ENCODE data around the gene LRRC71.

DNA sequence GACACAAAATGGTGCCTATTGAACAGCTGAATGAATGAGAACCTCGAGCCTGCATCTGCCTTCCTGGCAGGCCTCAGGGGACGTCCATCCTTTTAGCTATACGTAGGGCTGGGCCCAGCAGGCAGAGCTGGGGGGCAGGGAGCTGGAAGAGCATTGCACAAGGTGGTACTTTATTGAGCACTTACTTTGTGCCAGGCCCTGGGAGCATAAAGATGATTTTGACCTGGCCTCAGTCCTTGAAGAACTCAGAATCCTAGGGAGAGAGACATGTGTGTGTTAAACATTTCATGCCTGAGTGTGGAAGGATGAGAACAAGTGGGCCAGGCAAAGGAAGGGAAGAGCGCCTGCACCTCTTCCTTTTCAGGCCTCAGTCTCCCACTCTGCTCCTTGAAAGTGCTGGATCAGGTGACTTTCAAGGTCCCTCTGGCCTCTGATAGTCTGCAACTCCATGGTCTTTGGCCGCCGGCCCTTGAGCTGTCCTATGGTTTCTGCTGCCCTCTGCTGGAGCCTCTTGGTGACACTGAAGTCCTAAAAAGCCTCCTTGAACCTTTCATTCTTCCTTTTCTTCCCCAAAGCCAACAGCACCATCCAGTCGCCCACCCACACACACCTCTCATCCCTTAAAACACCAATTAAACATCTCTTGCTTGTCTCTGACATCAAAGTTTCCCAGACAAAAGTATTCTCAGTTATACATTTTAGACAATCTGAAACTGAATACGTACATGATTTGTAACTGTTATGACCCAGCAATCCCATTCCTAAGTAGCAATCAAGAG is 30.4 kb upstream of the LRRC71 start:
- TF ChIP-seq, protein P1, sequence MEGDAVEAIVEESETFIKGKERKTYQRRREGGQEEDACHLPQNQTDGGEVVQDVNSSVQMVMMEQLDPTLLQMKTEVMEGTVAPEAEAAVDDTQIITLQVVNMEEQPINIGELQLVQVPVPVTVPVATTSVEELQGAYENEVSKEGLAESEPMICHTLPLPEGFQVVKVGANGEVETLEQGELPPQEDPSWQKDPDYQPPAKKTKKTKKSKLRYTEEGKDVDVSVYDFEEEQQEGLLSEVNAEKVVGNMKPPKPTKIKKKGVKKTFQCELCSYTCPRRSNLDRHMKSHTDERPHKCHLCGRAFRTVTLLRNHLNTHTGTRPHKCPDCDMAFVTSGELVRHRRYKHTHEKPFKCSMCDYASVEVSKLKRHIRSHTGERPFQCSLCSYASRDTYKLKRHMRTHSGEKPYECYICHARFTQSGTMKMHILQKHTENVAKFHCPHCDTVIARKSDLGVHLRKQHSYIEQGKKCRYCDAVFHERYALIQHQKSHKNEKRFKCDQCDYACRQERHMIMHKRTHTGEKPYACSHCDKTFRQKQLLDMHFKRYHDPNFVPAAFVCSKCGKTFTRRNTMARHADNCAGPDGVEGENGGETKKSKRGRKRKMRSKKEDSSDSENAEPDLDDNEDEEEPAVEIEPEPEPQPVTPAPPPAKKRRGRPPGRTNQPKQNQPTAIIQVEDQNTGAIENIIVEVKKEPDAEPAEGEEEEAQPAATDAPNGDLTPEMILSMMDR (IDR thresholded peaks at IDR 0.05; ENCODE audit: borderline replicate concordance, extremely low read depth, low read length, poor library complexity, severe bottlenecking): peak; percentile 84
- TF ChIP-seq EZH2 (IDR thresholded peaks at IDR 0.05; ENCODE audit: borderline replicate concordance, low read depth, low read length, severe bottlenecking): no peak
